ENCODE data around the gene KCNH2. TPM values are rescaled to one million over a fixed set of nuclear protein-coding genes. Genes with fewer than 3 reads are reported as not detected.

KCNH2 gene
- total and polyA plus RNA-seq, 3 experiments from 2014 or later: 0.11 to 0.63 (median 0.24) TPM

DNA sequence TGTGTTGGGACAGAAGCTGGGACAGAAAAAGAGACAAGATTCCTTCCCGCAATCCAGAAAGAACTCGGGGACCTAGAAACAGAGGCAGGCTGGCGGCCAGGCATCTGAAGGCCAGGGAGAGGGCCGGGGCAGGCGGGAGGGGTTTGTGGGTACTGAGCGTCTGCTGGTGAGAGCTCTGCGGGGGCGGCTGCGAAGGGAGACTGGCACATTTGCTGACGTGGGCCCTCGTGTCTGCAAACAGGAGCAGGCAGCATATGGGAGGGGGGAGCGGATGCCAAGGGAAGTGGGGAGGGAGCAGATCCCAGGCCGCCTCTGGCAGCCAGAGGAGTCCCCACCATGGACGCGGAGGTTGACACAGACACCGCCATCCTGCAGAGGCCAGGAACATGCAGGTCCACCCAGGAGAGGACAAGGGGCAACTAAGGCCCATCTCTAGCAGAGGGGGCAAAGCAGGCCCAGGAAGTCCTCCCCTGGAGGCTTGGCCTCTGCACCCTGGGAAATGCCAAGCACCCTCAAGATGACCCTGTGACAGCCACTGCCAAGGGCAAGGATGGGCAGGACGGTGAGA lies 32.2 kb downstream of the KCNH2 start:
- POLR2A ChIA-PET: no interaction called here
- Histone ChIP-seq H3K4me3 (ENCODE audit: low read length) (no peak overlapping the region), H3K27me3 (ENCODE audit: insufficient read depth, low read length, poor library complexity, severe bottlenecking) (no peaks in the 10 kb centered on the region), H3K36me3 (ENCODE audit: insufficient read depth, low read length) (no peaks in the 10 kb centered on the region), H3K27ac (ENCODE audit: low read depth, low read length) (no peak overlapping the region), H3K4me1 (ENCODE audit: insufficient read depth, low read length) (peaks cover 19% of the 10 kb centered on the region), H3K9me3 (ENCODE audit: low read length) (no peaks in the 10 kb centered on the region)
- no peaks in the 10 kb centered on the region for H3K36me3 Mint-ChIP-seq
- peaks cover 7 to 13% of the 10 kb centered on the region in 2 donors for H3K27me3 Mint-ChIP-seq
- H3K27ac Mint-ChIP-seq: no peak overlapping the region
- H3K4me1 Mint-ChIP-seq: peaks cover 11 to 26% (median 19%) of the 10 kb centered on the region in 3 donors
- no peaks in the 10 kb centered on the region for H3K9me3 Mint-ChIP-seq
- CTCF ChIA-PET: no interaction called here
- H3K4me3 Mint-ChIP-seq: no peak overlapping the region
- peak in 1 of 5 donors; percentile 24 for DNase-seq

DNA sequence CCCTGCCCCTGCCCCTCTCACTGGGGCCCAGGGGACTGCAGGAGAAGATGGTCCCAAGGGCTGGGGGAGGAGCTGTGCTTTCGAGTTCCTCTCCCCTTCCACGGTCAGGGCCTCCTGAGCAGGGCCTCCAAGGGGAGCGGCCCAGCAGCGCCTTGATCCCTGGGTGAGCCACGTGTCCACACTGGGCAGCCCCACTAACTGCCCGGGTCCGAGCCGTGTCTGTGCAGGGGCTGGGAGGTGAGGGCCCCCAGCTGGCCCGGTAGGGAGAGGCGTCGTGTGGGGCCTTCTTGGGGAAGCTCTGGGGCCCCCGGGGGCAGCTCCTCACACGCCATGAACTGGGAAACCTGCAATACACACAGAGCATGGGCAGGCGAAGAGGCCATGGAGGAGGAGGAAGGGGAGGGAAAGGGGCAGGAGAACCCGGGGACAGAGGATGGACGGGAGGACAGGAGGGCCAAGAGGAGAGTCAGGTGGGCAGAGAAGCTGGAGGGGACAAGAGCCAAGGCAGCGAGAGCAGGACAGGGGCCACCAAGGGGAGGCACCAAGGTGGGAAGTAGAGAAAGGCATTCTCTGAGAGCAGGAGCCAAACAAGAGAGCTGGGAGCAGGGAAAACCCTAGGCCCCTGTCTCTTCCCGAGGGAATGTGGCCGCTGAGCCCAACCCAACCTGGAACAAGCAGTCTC lies 32.8 kb downstream of the KCNH2 start:
- CTCF ChIA-PET: no interaction called here
- DNase-seq: peak in 1 of 5 donors; percentile 35
- POLR2A ChIA-PET: no interaction called here
- Mint-ChIP-seq H3K9me3 (no peaks in the 10 kb centered on the region), H3K27ac (no peak overlapping the region), H3K27me3 (peaks cover 7 to 13% of the 10 kb centered on the region in 2 donors), H3K4me3 (peak overlapping the region in 1 of 7 donors; percentile 56), H3K4me1 (peaks cover 11 to 26% (median 19%) of the 10 kb centered on the region in 3 donors), H3K36me3 (no peaks in the 10 kb centered on the region)
- H3K9me3 ChIP-seq (ENCODE audit: low read length): no peaks in the 10 kb centered on the region
- H3K27ac ChIP-seq (ENCODE audit: low read depth, low read length): no peak overlapping the region
- H3K4me1 ChIP-seq (ENCODE audit: insufficient read depth, low read length): peaks cover 19% of the 10 kb centered on the region
- no peaks in the 10 kb centered on the region for H3K27me3 ChIP-seq (ENCODE audit: insufficient read depth, low read length, poor library complexity, severe bottlenecking)
- no peak overlapping the region for H3K4me3 ChIP-seq (ENCODE audit: low read length)
- H3K36me3 ChIP-seq (ENCODE audit: insufficient read depth, low read length): no peaks in the 10 kb centered on the region

DNA sequence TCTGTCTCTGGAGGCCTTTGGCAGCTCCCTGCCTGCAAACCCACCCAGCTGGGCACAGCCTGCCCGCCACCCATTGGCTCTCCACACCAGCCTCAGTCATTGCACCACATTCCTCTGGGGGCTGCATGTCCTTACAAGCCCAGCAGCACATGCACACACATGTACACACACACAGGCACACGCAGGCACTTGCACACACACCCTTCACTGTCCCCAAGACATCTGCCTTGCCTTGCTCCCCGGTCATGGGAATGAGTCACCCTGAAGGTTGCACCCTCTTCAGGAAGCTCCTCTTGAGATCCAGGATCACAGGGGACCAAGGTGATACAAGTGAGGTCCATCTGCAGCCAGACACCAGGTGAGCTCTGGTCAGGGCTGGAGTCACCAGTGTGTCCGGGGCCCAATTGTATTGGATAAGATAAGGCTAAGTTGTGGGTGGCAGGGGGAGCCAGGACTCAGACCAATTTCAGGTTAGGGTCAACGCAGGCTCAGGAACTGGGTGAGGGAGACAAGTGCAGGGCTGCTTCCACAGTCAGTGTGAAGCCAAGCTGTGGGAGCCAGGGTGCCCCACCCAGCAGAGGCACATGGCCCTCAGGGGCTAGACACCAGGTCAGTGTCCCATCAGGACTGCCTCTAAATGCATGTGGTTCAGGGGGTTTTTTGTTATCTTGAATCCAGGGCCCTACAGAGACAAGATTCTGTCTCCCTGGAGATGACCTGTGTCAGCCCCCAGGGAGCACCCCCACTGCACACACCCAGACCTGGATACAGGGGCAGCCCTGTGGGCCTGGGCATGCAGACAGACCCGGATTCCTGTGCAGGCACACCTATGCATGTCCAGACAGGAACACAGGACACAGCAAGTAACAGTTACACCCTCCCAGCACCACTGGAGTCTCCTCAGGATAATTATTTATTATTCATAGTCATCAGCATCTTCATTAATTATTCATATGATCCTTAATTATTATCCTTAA lies 33.8 kb downstream of the KCNH2 start:
- H3K27ac ChIP-seq (ENCODE audit: low read depth, low read length): no peak overlapping the region
- H3K27ac Mint-ChIP-seq: no peak overlapping the region
- peaks cover 7 to 13% of the 10 kb centered on the region in 2 donors for H3K27me3 Mint-ChIP-seq
- ChIA-PET CTCF (no interaction called here), POLR2A (no interaction called here)
- no peaks in the 10 kb centered on the region for H3K9me3 ChIP-seq (ENCODE audit: low read length)
- H3K36me3 ChIP-seq (ENCODE audit: insufficient read depth, low read length): no peaks in the 10 kb centered on the region
- no peak overlapping the region for H3K4me3 Mint-ChIP-seq
- no peaks in the 10 kb centered on the region for H3K27me3 ChIP-seq (ENCODE audit: insufficient read depth, low read length, poor library complexity, severe bottlenecking)
- peak in 1 of 5 donors; percentile 8 for DNase-seq
- H3K9me3 Mint-ChIP-seq: no peaks in the 10 kb centered on the region
- no peaks in the 10 kb centered on the region for H3K36me3 Mint-ChIP-seq
- peaks cover 21% of the 10 kb centered on the region for H3K4me1 ChIP-seq (ENCODE audit: insufficient read depth, low read length)
- H3K4me1 Mint-ChIP-seq: peaks cover 11 to 28% (median 19%) of the 10 kb centered on the region in 3 donors
- H3K4me3 ChIP-seq (ENCODE audit: low read length): no peak overlapping the region

DNA sequence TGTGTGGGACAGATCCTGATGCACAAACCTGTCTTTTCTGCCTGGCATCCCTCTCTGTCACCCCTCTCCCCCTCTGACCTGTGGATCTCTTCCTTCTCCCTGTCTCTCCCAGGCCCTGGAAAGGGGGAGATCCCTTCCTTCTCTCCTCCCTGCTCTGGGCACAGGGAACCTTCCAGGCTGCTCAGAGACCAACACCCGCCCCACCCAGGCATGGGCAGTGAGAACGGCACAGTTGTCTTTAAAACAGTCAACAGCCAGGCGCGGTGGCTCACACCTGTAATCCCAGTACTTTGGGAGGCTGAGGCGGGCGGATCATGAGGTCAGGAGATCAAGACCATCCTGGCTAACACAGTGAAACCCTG lies 34.7 kb downstream of the KCNH2 start:
- no peaks in the 10 kb centered on the region for H3K27me3 ChIP-seq (ENCODE audit: insufficient read depth, low read length, poor library complexity, severe bottlenecking)
- DNase-seq: peak in 1 of 5 donors; percentile 8
- Mint-ChIP-seq H3K27ac (no peak overlapping the region), H3K27me3 (peaks cover 2 to 9% of the 10 kb centered on the region in 2 donors), H3K9me3 (no peaks in the 10 kb centered on the region), H3K4me3 (no peak overlapping the region), H3K36me3 (no peaks in the 10 kb centered on the region), H3K4me1 (peaks cover 13 to 36% (median 22%) of the 10 kb centered on the region in 3 donors)
- H3K9me3 ChIP-seq (ENCODE audit: low read length): no peaks in the 10 kb centered on the region
- H3K4me1 ChIP-seq (ENCODE audit: insufficient read depth, low read length): peaks cover 31% of the 10 kb centered on the region
- H3K4me3 ChIP-seq (ENCODE audit: low read length): no peak overlapping the region
- H3K27ac ChIP-seq (ENCODE audit: low read depth, low read length): no peak overlapping the region
- H3K36me3 ChIP-seq (ENCODE audit: insufficient read depth, low read length): no peaks in the 10 kb centered on the region
- CTCF ChIA-PET: interaction anchor here (1.0 kb wide), 1 partner anchor 12 kb away, joined by 3 read pairs; no protein-coding TSS in a partner anchor
- POLR2A ChIA-PET: no interaction called here

DNA sequence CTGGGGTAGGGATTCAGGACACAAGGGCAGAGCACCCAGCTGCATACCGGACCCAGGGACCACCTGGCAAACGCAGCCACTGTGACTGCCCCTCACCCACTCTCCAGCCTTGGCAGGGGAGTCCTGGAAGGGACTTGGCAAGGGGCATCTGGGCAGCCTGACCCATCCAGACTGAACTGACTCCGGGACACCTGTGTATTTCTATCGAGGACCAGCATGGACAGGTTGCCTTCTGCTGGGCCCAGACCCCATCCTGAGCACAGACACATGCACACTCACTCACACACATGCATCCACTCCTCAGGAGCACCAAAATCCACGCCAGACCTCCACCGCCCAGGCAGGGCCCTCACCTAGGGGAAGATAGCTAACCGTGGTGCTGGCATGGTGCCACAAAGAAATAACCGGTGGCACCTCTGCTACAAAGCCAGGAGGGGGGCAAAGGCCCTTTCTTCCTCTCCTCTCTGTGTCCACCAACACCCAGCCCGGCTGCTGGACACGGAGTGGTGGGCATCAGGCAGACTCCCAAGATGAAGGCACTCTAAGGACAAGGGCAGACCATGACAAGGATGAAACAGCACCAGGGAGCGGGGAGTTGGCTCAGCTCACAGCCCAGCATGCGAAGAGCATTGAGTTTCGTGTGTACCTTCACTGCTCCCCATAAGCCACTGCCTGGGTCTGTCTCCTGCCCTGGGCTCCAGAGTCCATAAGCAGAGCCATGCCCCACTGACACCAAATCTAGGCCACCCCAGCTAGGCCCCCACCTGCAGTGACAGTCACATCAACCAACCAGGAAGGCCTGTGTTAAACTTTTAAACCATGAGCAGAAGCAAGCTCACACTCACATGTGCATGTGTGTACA lies 35.3 kb downstream of the KCNH2 start:
- H3K27ac ChIP-seq (ENCODE audit: low read depth, low read length): no peak overlapping the region
- ChIA-PET POLR2A (interaction anchor here (0.6 kb wide), 1 partner anchor 529 kb away, joined by 4 read pairs; no protein-coding TSS in a partner anchor), CTCF (interaction anchor here (1.0 kb wide), 1 partner anchor 12 kb away, joined by 3 read pairs; no protein-coding TSS in a partner anchor)
- H3K4me3 ChIP-seq (ENCODE audit: low read length): no peak overlapping the region
- H3K4me1 Mint-ChIP-seq: peaks cover 19 to 42% (median 28%) of the 10 kb centered on the region in 3 donors
- peak in 1 of 5 donors; percentile 30 for DNase-seq
- H3K36me3 Mint-ChIP-seq: no peaks in the 10 kb centered on the region
- no peaks in the 10 kb centered on the region for H3K9me3 Mint-ChIP-seq
- no peaks in the 10 kb centered on the region for H3K36me3 ChIP-seq (ENCODE audit: insufficient read depth, low read length)
- no peak overlapping the region for H3K27ac Mint-ChIP-seq
- peaks cover 37% of the 10 kb centered on the region for H3K4me1 ChIP-seq (ENCODE audit: insufficient read depth, low read length)
- peak overlapping the region in 1 of 7 donors; percentile 40 for H3K4me3 Mint-ChIP-seq
- H3K27me3 ChIP-seq (ENCODE audit: insufficient read depth, low read length, poor library complexity, severe bottlenecking): no peaks in the 10 kb centered on the region
- no peaks in the 10 kb centered on the region for H3K9me3 ChIP-seq (ENCODE audit: low read length)
- H3K27me3 Mint-ChIP-seq: peaks cover 2 to 5% of the 10 kb centered on the region in 2 donors

DNA sequence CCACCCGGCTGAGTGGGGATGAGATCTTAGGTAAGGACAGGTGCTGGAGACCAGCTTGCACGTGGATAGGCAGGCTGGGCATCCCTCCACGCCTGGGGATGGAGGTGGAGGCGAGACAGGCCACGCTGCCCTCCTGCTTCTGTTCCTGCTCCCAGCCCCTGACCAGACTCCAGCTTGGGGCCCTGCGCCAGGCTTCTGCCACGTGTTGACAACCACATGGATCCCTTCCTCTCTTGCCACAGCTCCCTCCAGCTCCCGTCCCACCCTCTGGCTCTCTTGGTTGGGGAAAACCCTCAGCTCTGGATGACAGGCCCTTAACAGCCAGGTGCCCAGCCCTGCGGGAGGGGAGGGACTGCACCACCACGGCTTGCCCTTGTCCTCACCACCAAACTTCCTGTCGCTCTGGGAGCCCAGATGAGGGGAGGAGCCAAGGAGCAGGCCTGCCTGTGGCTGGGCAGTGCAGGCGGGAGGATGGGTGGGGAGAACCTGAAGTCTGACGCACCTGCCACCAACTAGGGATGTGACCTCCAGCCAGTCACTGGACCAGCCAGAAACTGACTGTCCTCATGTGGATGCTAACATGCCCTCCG lies 36.0 kb downstream of the KCNH2 start:
- ChIA-PET POLR2A (no interaction called here), CTCF (interaction anchor here (0.7 to 0.8 kb wide), 2 partner anchors 21 to 42 kb away, joined by 3 read pairs; no protein-coding TSS in a partner anchor)
- H3K27me3 ChIP-seq (ENCODE audit: insufficient read depth, low read length, poor library complexity, severe bottlenecking): no peaks in the 10 kb centered on the region
- Mint-ChIP-seq H3K36me3 (no peaks in the 10 kb centered on the region), H3K4me1 (peaks cover 26 to 48% (median 34%) of the 10 kb centered on the region in 3 donors), H3K9me3 (no peaks in the 10 kb centered on the region), H3K27me3 (peaks cover 2 to 5% of the 10 kb centered on the region in 2 donors), H3K4me3 (peak overlapping the region in 3 of 7 donors; percentile 15 to 29 (median 28)), H3K27ac (peak overlapping the region in 3 of 8 donors; percentile 12 to 73 (median 38))
- no peaks in the 10 kb centered on the region for H3K9me3 ChIP-seq (ENCODE audit: low read length)
- no peaks in the 10 kb centered on the region for H3K36me3 ChIP-seq (ENCODE audit: insufficient read depth, low read length)
- peaks cover 44% of the 10 kb centered on the region for H3K4me1 ChIP-seq (ENCODE audit: insufficient read depth, low read length)
- DNase-seq: peak in 4 of 5 donors; percentile 21 to 68 (median 30)
- no peak overlapping the region for H3K27ac ChIP-seq (ENCODE audit: low read depth, low read length)
- H3K4me3 ChIP-seq (ENCODE audit: low read length): no peak overlapping the region
